GM18526 (cell line): ENCODE results near the gene MGP.

Experiments
- POLR2A ChIP-seq: IDR thresholded peaks from 3 replicates; pipeline ENCODE4 v1.6.1; 2011; ENCODE audit not compliant: insufficient read length; ENCODE audit errors: extremely low read depth

The MGP gene

GRCh38 chr12:14852880-14853279, 32.8 kb downstream of the MGP start:
- TF ChIP-seq POLR2A = no peak

GRCh38 chr12:14850929-14851663, 34.6 kb downstream of the MGP start:
- TF ChIP-seq POLR2A = no peak

- TF ChIP-seq POLR2A = no peak
Observed at GRCh38 chr12:14849661-14850060, 36.0 kb downstream of the MGP start.

- no peak for TF ChIP-seq POLR2A
Observed at GRCh38 chr12:14846876-14847580, 38.6 kb downstream of the MGP start.

GRCh38 chr12:14846042-14846587, 39.5 kb downstream of the MGP start:
- no peak for TF ChIP-seq POLR2A

GRCh38 chr12:14845350-14845750, 40.3 kb downstream of the MGP start:
- TF ChIP-seq POLR2A = no peak

GRCh38 chr12:14844401-14844800, 41.3 kb downstream of the MGP start:
- no peak for TF ChIP-seq POLR2A

GRCh38 chr12:14843425-14843887, 42.2 kb downstream of the MGP start, which contains the start of gene ART4:
Gene ART4, minus strand, starts transcription at chr12:14843526. Its CDS starts 413 bp downstream, at chr12:14843113.
- TF ChIP-seq POLR2A = no peak

GRCh38 chr12:14842315-14842714, 43.3 kb downstream of the MGP start:
- TF ChIP-seq POLR2A = no peak

GRCh38 chr12:14841761-14842160, 43.9 kb downstream of the MGP start:
- TF ChIP-seq POLR2A = no peak

- TF ChIP-seq POLR2A = no peak
Observed at GRCh38 chr12:14840616-14841015, 45.0 kb downstream of the MGP start.

- no peak for TF ChIP-seq POLR2A
Observed at GRCh38 chr12:14839262-14839661, 46.4 kb downstream of the MGP start.

- no peak for TF ChIP-seq POLR2A
Observed at GRCh38 chr12:14836336-14837210, 49.1 kb downstream of the MGP start.

GRCh38 chr12:14834509-14834908, 51.1 kb downstream of the MGP start:
- no peak for TF ChIP-seq POLR2A

- TF ChIP-seq POLR2A = no peak
Observed at GRCh38 chr12:14833952-14834351, 51.7 kb downstream of the MGP start.
